ENCODE measurements around the gene TMEM80.
A peak's percentile ranks its signal among the peaks of the same experiment; 100 is the strongest.

TMEM80 gene

GRCh38 chr11:748007-748359, 52.4 kb downstream of the TMEM80 start:
- H3K79me2 ChIP-seq (ENCODE audit: insufficient read depth, low read length), result peaks cover 50% of the 10 kb centered on the region
- H2AFZ ChIP-seq (ENCODE audit: low read length), result no peak overlapping the region
- peak overlapping the region; percentile 73 for H3K27ac ChIP-seq (ENCODE audit: low read depth, low read length, poor library complexity, severe bottlenecking)
- peak overlapping the region; percentile 90 for H3K9ac ChIP-seq (ENCODE audit: low read length)
- no peaks in the 10 kb centered on the region for H3K9me3 ChIP-seq (ENCODE audit: low read length)
- peak overlapping the region; percentile 96 for H3K4me3 ChIP-seq (ENCODE audit: low read depth, low read length, poor library complexity, severe bottlenecking)
- no peaks in the 10 kb centered on the region for H4K20me1 ChIP-seq (ENCODE audit: insufficient read depth, low read length)
- TF ChIP-seq EZH2 (IDR thresholded peaks at IDR 0.05; ENCODE audit: borderline replicate concordance, low read length) (no peak), CTCF (IDR thresholded peaks at IDR 0.05; ENCODE audit: low read length) (no peak)
- H3K4me1 ChIP-seq (ENCODE audit: insufficient read depth, low read length, severe bottlenecking), result peaks cover 26% of the 10 kb centered on the region
- H3K9me2 ChIP-seq (ENCODE audit: low read depth, low read length), result no peaks in the 10 kb centered on the region
- peaks cover 15% of the 10 kb centered on the region; the same call in 1 of the 2 replicates for H3K36me3 ChIP-seq (ENCODE audit: insufficient read depth, low read length)
- peak overlapping the region; percentile 85 for H3K4me2 ChIP-seq (ENCODE audit: low read length)
- H3K27me3 ChIP-seq (ENCODE audit: insufficient read depth, low read length), result 0 out of 2 replicates have a peak, but pooled peaks cover 5% of the 10 kb centered on the region
- 0 out of 2 replicates have a peak, but pooled peaks cover 5% of the 10 kb centered on the region for H3F3A ChIP-seq (ENCODE audit: insufficient read depth, low read length)

- Histone ChIP-seq H3K27ac (ENCODE audit: low read depth, low read length, poor library complexity, severe bottlenecking) (no peak overlapping the region), H3F3A (ENCODE audit: insufficient read depth, low read length) (no peaks in the 10 kb centered on the region), H3K4me3 (ENCODE audit: low read depth, low read length, poor library complexity, severe bottlenecking) (peak overlapping the region; percentile 5)
Observed at GRCh38 chr11:749731-750130, 54.1 kb downstream of the TMEM80 start.

More at GRCh38 chr11:749731-750130, 54.1 kb downstream of the TMEM80 start:
- Histone ChIP-seq H4K20me1 (ENCODE audit: insufficient read depth, low read length) (no peaks in the 10 kb centered on the region), H3K79me2 (ENCODE audit: insufficient read depth, low read length) (peaks cover 62% of the 10 kb centered on the region), H2AFZ (ENCODE audit: low read length) (no peak overlapping the region), H3K9ac (ENCODE audit: low read length) (peak overlapping the region; percentile 10; the same call in 1 of the 2 replicates), H3K9me2 (ENCODE audit: low read depth, low read length) (no peaks in the 10 kb centered on the region), H3K4me1 (ENCODE audit: insufficient read depth, low read length, severe bottlenecking) (peaks cover 26% of the 10 kb centered on the region), H3K9me3 (ENCODE audit: low read length) (no peaks in the 10 kb centered on the region), H3K36me3 (ENCODE audit: insufficient read depth, low read length) (peaks cover 15% of the 10 kb centered on the region; the same call in 1 of the 2 replicates), H3K27me3 (ENCODE audit: insufficient read depth, low read length) (no peaks in the 10 kb centered on the region), H3K4me2 (ENCODE audit: low read length) (peak overlapping the region; percentile 85)
- TF ChIP-seq CTCF (IDR thresholded peaks at IDR 0.05; ENCODE audit: low read length), result no peak
- TF ChIP-seq EZH2 (IDR thresholded peaks at IDR 0.05; ENCODE audit: borderline replicate concordance, low read length), result no peak
